NCI-H2196 (cell line): ENCODE data around the gene OTOG.

Experiments used
- DNase-seq: peaks from one replicate; lab custom pipeline; 2025; ENCODE audit not compliant: unreplicated experiment; lab: John Stamatoyannopoulos, UW

The OTOG gene

DNA sequence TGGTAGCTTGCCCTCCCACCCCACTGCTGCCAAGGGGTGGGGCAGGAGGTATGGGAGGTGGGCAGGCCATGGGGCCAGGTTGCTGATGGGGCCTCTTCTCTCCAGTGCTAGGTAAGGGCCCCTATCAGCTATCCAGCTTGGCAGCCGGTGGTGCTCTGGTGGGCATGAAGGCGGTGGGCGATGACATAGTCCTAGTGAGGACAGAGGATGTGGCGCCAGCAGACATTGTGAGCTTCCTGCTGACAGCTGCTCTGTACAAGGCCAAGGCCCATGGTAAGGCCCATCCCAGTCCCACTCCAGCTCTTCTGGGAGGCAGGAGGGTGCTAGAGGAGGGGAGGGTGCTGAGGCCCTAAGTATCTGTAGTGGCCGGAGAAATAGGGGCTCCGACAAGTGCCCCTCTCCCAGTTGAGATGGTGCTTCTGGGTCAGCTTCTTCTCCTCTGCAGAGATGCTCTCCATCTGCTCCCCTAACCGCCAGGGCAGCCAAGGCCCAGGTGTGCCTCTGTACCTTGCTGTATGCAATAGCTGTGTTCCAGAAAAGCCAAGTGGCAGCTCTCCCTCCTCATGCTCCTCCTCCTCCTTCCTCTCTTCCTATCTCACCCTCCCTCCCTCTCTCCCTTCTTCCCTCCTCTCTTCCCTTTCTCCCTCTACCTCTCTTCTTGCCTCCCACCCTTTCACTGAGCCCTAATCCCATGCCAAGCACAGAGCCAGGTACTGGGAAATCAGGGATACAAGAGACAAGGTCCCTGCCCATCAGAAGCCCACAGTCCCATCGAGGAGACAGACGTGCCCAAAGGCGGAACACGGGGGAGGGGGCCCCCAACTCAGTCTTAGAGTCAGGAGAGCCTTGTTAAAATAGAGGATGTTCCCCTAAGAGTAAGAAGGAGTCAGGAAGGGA is 55.3 kb downstream of the OTOG start:
- no peak for DNase-seq

- no peak for DNase-seq
These were observed 56.2 kb downstream of the OTOG start for GRCh38 chr11:17603056-17603825.

DNA sequence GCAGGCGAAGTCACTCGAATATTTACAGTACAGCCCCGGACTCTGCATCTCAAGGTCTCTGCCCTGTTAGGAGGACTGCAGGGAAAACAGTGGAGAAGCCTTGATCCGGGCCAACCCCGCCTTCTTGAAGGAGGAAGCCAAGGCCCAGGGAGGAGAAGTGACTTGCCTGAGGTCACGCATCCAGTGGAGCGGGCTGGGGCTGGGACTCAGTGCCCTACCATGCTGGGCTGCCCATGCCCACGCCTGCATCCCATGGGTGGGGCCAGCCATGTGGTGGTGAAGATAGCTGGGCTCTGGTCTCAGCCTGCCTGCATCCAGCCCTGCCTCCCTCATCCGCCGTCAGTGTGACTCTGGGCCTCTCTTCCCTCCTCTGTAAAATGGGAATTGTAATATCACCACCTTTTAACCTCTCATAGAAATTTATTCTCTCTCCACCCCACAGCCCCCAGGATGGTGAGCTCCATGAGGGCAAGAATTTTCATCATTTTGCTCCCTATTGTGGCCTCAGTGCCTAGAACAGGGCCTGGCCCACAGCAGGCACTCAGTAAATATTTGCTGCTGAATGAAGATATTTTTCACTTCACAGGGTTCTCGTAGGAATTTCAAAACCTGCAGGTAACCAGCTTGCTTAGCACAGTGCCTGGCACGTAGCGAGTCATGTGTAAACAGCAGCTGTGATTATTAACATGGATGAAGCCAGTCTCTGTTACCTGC is 57.3 kb downstream of the OTOG start:
- no peak for DNase-seq

GRCh38 chr11:17604915-17605233 is 57.8 kb downstream of the OTOG start:
- no peak for DNase-seq

- DNase-seq, result no peak
These were observed 58.6 kb downstream of the OTOG start for GRCh38 chr11:17605651-17606122.

DNA sequence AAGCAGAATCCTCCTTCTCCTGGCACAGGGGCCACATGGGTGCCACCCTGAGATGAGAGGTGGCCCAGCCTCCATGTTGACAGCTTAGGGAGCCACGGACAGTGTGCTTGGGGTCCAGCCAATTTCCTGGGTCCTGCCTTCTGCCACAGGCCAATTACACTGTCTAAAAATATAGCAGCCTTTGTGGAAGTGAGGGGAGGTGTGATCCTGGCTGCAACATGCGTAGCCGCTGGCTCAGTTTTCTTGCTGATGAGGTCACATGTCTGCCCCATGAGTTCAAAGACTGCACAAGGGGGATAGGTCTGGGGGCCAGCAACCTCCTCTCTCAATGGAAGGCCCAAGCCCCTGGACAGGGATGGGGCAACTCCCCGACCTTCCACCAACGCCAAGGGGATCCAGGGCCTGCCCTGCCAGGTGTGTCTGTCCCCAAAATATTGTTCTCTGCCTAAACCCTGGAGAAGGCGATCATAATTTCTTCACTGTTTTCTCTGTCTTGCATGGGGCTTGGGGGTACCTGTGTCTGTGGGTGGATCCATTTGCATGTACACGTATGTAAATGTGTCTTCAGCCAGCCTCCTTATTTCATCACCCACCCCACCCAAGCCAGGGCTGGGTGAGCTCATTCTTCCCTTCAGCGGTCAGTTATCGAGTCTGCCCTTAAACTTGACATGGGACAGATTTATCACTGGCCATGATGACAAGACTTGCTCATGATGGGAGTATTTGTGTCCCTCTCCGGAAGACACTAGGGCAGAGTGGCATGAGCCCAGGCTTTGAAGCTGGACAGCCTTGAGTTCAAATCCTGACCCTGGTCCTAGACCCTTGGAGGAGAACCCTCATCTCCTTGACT is 59.4 kb downstream of the OTOG start:
- no peak for DNase-seq

GRCh38 chr11:17607083-17607429 is 60.0 kb downstream of the OTOG start:
- no peak for DNase-seq

GRCh38 chr11:17607591-17608570 is 60.8 kb downstream of the OTOG start:
- DNase-seq, result no peak

GRCh38 chr11:17608821-17609220 is 61.8 kb downstream of the OTOG start:
- DNase-seq, result no peak

- no peak for DNase-seq
These were observed 62.4 kb downstream of the OTOG start for GRCh38 chr11:17609291-17610084.

GRCh38 chr11:17610085-17610894 is 63.2 kb downstream of the OTOG start:
- DNase-seq, result no peak

- DNase-seq, result no peak
These were observed 64.0 kb downstream of the OTOG start for GRCh38 chr11:17611049-17611448.

- no peak for DNase-seq
These were observed 64.6 kb downstream of the OTOG start for GRCh38 chr11:17611503-17612220.

GRCh38 chr11:17612221-17613188 is 65.4 kb downstream of the OTOG start:
- DNase-seq, result no peak

GRCh38 chr11:17613428-17613962 is 66.4 kb downstream of the OTOG start:
- DNase-seq, result no peak

- no peak for DNase-seq
These were observed 66.9 kb downstream of the OTOG start for GRCh38 chr11:17613983-17614382.
